Stromal cell of bone marrow (primary cell): ENCODE data around the gene NPC1.
"Not testable (repeated sequence)": the region's sequence is repeated elsewhere in the genome, so short reads cannot be mapped to it uniquely, and the experiment has no call there.

Experiments used
- DNase-seq: peaks from one replicate; pipeline ENCODE4 v3.0.0-alpha.2; 2012; ENCODE audit warnings: low read depth

Gene NPC1

GRCh38 chr18:23586249-23587196 lies at the start of gene NPC1:
TSS of gene NPC1 (minus strand) at chr18:23586506. CDS start at chr18:23586343, 163 bp downstream.
- DNase-seq = peak; percentile 96

GRCh38 chr18:23636071-23636399 lies 49.7 kb upstream of the NPC1 start:
- no peak for DNase-seq

- no peak for DNase-seq
These were observed 49.2 kb upstream of the NPC1 start for GRCh38 chr18:23635283-23636070.

- no peak for DNase-seq
These were observed 48.4 kb upstream of the NPC1 start for GRCh38 chr18:23634692-23635091.

GRCh38 chr18:23632615-23633014 lies 46.3 kb upstream of the NPC1 start:
- no peak for DNase-seq

GRCh38 chr18:23631746-23632145 lies 45.4 kb upstream of the NPC1 start:
- DNase-seq = no peak

GRCh38 chr18:23631312-23631711 lies 45.0 kb upstream of the NPC1 start:
- no peak for DNase-seq

GRCh38 chr18:23629444-23629946 lies 43.2 kb upstream of the NPC1 start:
- no peak for DNase-seq

- no peak for DNase-seq
These were observed 41.7 kb upstream of the NPC1 start for GRCh38 chr18:23627970-23628369.

GRCh38 chr18:23627321-23627720 lies 41.0 kb upstream of the NPC1 start:
- peak; percentile 90 for DNase-seq

GRCh38 chr18:23626451-23627279 lies 40.4 kb upstream of the NPC1 start:
- no peak for DNase-seq

GRCh38 chr18:23623040-23623439 lies 36.7 kb upstream of the NPC1 start:
- DNase-seq = no peak

- no peak for DNase-seq
These were observed 33.1 kb upstream of the NPC1 start for GRCh38 chr18:23619388-23619881.

- DNase-seq = no peak
These were observed 32.6 kb upstream of the NPC1 start for GRCh38 chr18:23618862-23619387.

- no peak for DNase-seq
These were observed 31.2 kb upstream of the NPC1 start for GRCh38 chr18:23617412-23618014.

- no peak for DNase-seq
These were observed 30.0 kb upstream of the NPC1 start for GRCh38 chr18:23616258-23616657.

- DNase-seq = no peak
These were observed 28.6 kb upstream of the NPC1 start for GRCh38 chr18:23614891-23615290.

GRCh38 chr18:23614413-23614812 lies 28.1 kb upstream of the NPC1 start:
- no peak for DNase-seq

- DNase-seq = not testable (repeated sequence)
These were observed 26.8 kb upstream of the NPC1 start for GRCh38 chr18:23613091-23613475.

GRCh38 chr18:23612434-23613090 lies 26.3 kb upstream of the NPC1 start:
- DNase-seq = no peak
